ENCODE measurements around the gene SRP14. TPM values are rescaled to one million over a fixed set of nuclear protein-coding genes. Genes with fewer than 3 reads are reported as not detected.

SRP14 gene
- total RNA-seq, 1 experiment from 2014 or later = 168 TPM

- no peaks in the 10 kb centered on the region for H3K9me2 ChIP-seq (ENCODE audit: insufficient read depth)
- intact Hi-C loops (cut with micrococcal nuclease) = loop anchor here (1.0 to 10.0 kb wide), 4 partner anchors 64 to 229 kb away; partner anchors contain the start of genes BMF and BUB1B
- H2AFZ ChIP-seq (ENCODE audit: low read depth, low read length, poor library complexity, severe bottlenecking) = no peak overlapping the region
- H3K9me3 ChIP-seq (ENCODE audit: control insufficient read depth in 1 of 2, insufficient read depth in 1 of 2, low read depth in 1 of 2, low read length in 2 of 2) = no peaks in the 10 kb centered on the region
- peaks cover 21 to 43% of the 10 kb centered on the region in 2 experiments for H3K4me1 ChIP-seq (ENCODE audit: control insufficient read depth in 1 of 2, insufficient read depth in 2 of 2, low read length in 2 of 2)
- DNase-seq (ENCODE audit: low read depth, low spot score) (peak; percentile 46), ATAC-seq (peak; percentile 100)
- peaks cover 9% of the 10 kb centered on the region; the same call in 1 of the 2 replicates for H3K79me2 ChIP-seq (ENCODE audit: insufficient read depth, low read length)
- ChIA-PET RAD21 (ENCODE audit: low non-redundant PET in 1 of 2, low total read pairs in 2 of 2, uncharacterized antibody in 2 of 2, unreplicated experiment in 2 of 2) (interaction anchor here (0.9 to 1.8 kb wide), 4 partner anchors 59 to 229 kb away, joined by 3 to 12 read pairs (median 4); no protein-coding TSS in a partner anchor), POLR2A (interaction anchor here (0.9 kb wide), 1 partner anchor 62 kb away, joined by 3 read pairs; no protein-coding TSS in a partner anchor), CTCF (interaction anchor here (0.6 to 4.1 kb wide), 10 partner anchors 14 to 265 kb away, joined by 3 to 64 read pairs (median 4); no protein-coding TSS in a partner anchor)
- peak overlapping the region; percentile 46 for H3K9ac ChIP-seq (ENCODE audit: low read length)
- peak overlapping the region; percentile 14 to 21 for H3K4me3 ChIP-seq (replicated peaks in 1 of 2; ENCODE audit: low read depth in 1 of 2, low read length in 2 of 2)
- H3K27ac ChIP-seq (ENCODE audit: low read depth, low read length) = no peak overlapping the region
- H3K27me3 ChIP-seq (ENCODE audit: insufficient read depth, low read length) = no peaks in the 10 kb centered on the region
- H3K4me2 ChIP-seq (ENCODE audit: low read length) = peak overlapping the region; percentile 70
- H3K36me3 ChIP-seq (ENCODE audit: control insufficient read depth in 1 of 2, insufficient read depth in 2 of 2, low read length in 2 of 2) = peaks cover 0 to 2% of the 10 kb centered on the region in 2 experiments; a peak in 1 of 4 replicates
- TF ChIP-seq MAX (IDR thresholded peaks at IDR 0.05) = peak; percentile 71
- TF ChIP-seq RAD21 (IDR thresholded peaks at IDR 0.05; ENCODE audit: low read depth) = peak; percentile 98
- TF ChIP-seq CTCF (IDR thresholded peaks at IDR 0.05 in 2 of 3, conservative IDR thresholded peaks at IDR 0.05 in 1 of 3; ENCODE audit: borderline replicate concordance in 1 of 3, insufficient read depth in 1 of 3, low read depth in 2 of 3, low read length in 2 of 3) = peak; percentile 84 to 97 (median 96)
- TF ChIP-seq ATF3 (IDR thresholded peaks at IDR 0.05) = no peak
- peak; percentile 26; the same call in 1 of the 2 replicates for TF ChIP-seq POLR2AphosphoS5 (IDR thresholded peaks at IDR 0.05; ENCODE audit: low read depth, low read length)
- no peak for TF ChIP-seq EZH2phosphoT487 (IDR thresholded peaks at IDR 0.05; ENCODE audit: borderline replicate concordance)
- TF ChIP-seq ZBTB33 (IDR thresholded peaks at IDR 0.05; ENCODE audit: extremely low read depth, insufficient replicate concordance, low read length) = no peak
- peak; percentile 41 for TF ChIP-seq YY1 (IDR thresholded peaks at IDR 0.05; ENCODE audit: extremely low read depth, insufficient replicate concordance, low read depth, low read length)
- H4K20me1 ChIP-seq (ENCODE audit: insufficient read depth) = no peaks in the 10 kb centered on the region
- no TSS peak for BruUV-seq (replicated peaks)
Observed at GRCh38 chr15:40044717-40045571, 6.0 kb upstream of the SRP14 start.
